Smooth muscle cell (in vitro differentiated cells): Measurements from ENCODE around the gene RNASE12. TPM values are rescaled to one million over a fixed set of nuclear protein-coding genes. Genes with fewer than 3 reads are reported as not detected.
"Not testable (repeated sequence)": the region's sequence is repeated elsewhere in the genome, so short reads cannot be mapped to it uniquely, and the experiment has no call there.

Experiments
- DNase-seq: peaks from one replicate; lab custom pipeline; 2025; ENCODE audit not compliant: unreplicated experiment; lab: John Stamatoyannopoulos, UW
- H2AFZ ChIP-seq: fragments of 200-600 bp; sonication (generic); 2 replicates; pipeline ENCODE4 v1.6.0; 2016; ENCODE audit warnings: antibody characterized with exemption, low read depth, mild to moderate bottlenecking
- H3F3A ChIP-seq: fragments of 200-600 bp; sonication (generic); 2 replicates; pipeline ENCODE4 v1.6.0; 2017; ENCODE audit warnings: antibody characterized with exemption, low read depth
- H3K27ac ChIP-seq: fragments of 200-600 bp; sonication (generic); 2 replicates; pipeline ENCODE4 v1.5.1; 2016; ENCODE audit warnings: low read depth, mild to moderate bottlenecking
- H3K27me3 ChIP-seq: fragments of 200-600 bp; sonication (generic); 2 replicates; pipeline ENCODE4 v1.6.1; 2016; ENCODE audit warnings: low read depth, mild to moderate bottlenecking
- H3K36me3 ChIP-seq: fragments of 200-600 bp; sonication (generic); 2 replicates; pipeline ENCODE4 v1.5.1; 2016; ENCODE audit warnings: low read depth
- H3K4me1 ChIP-seq: fragments of 200-600 bp; sonication (generic); 2 replicates; pipeline ENCODE4 v1.5.1; 2016; ENCODE audit warnings: low read depth
- H3K4me2 ChIP-seq: fragments of 200-600 bp; sonication (generic); 2 replicates; pipeline ENCODE4 v1.6.0; 2016; ENCODE audit warnings: mild to moderate bottlenecking
- H3K4me3 ChIP-seq: fragments of 200-600 bp; sonication (generic); 2 replicates; pipeline ENCODE4 v1.5.1; 2016; ENCODE audit warnings: mild to moderate bottlenecking
- H3K79me2 ChIP-seq: fragments of 200-600 bp; sonication (generic); 2 replicates; pipeline ENCODE4 v1.6.0; 2016; ENCODE audit warnings: low read depth, mild to moderate bottlenecking
- H3K9ac ChIP-seq: fragments of 200-600 bp; sonication (generic); 2 replicates; pipeline ENCODE4 v1.6.0; 2016; ENCODE audit warnings: low read depth
- H3K9me3 ChIP-seq: fragments of 200-600 bp; sonication (generic); replicated peaks from 2 replicates; pipeline ENCODE4 v1.5.1; 2016; ENCODE audit warnings: low read depth
- H4K20me1 ChIP-seq: fragments of 200-600 bp; sonication (generic); 2 replicates; pipeline ENCODE4 v1.6.0; 2016; ENCODE audit warnings: low read depth
- WGBS: methylation state at CpG from one replicate; pipeline ENCODE4 v1.1.7; 2016; ENCODE audit warnings: low lambda C conversion rate; 5-methylcytosine and 5-hydroxymethylcytosine counted together
- polyA plus RNA-seq: library from polyadenylated mRNA; unstranded; fragments of >200 nt; fragmentation: Nextera tagmentation; extraction: Ambion mirVana; gene quantifications from 2 replicates; pipeline ENCODE4 v1.2.1, GENCODE V29; 2016
- total RNA-seq: library from RNA; depleted of rRNA; stranded (reverse); fragments of >200 nt; gene quantifications from 2 replicates; pipeline ENCODE4 v1.2.3, GENCODE V29; 2014
- TF ChIP-seq, protein P1 (sequence below): fragments of 200-600 bp; sonication (generic); IDR thresholded peaks from 2 replicates; pipeline ENCODE4 v1.5.1; 2017; ENCODE audit warnings: borderline replicate concordance, mild to moderate bottlenecking, antibody characterized with exemption; ENCODE audit not compliant: insufficient read depth, poor library complexity, severe bottlenecking

The RNASE12 gene
- total and polyA plus RNA-seq, 2 experiments from 2014 or later = not detected

GRCh38 chr14:20578784-20579502, 12.2 kb downstream of the RNASE12 start:
- TF ChIP-seq, protein P1, sequence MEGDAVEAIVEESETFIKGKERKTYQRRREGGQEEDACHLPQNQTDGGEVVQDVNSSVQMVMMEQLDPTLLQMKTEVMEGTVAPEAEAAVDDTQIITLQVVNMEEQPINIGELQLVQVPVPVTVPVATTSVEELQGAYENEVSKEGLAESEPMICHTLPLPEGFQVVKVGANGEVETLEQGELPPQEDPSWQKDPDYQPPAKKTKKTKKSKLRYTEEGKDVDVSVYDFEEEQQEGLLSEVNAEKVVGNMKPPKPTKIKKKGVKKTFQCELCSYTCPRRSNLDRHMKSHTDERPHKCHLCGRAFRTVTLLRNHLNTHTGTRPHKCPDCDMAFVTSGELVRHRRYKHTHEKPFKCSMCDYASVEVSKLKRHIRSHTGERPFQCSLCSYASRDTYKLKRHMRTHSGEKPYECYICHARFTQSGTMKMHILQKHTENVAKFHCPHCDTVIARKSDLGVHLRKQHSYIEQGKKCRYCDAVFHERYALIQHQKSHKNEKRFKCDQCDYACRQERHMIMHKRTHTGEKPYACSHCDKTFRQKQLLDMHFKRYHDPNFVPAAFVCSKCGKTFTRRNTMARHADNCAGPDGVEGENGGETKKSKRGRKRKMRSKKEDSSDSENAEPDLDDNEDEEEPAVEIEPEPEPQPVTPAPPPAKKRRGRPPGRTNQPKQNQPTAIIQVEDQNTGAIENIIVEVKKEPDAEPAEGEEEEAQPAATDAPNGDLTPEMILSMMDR = no peak
- no peak overlapping the region for H3K9ac ChIP-seq
- H3K27ac ChIP-seq = no peak overlapping the region
- DNase-seq = no peak
- no peak overlapping the region for H2AFZ ChIP-seq
- no peak overlapping the region for H3K4me2 ChIP-seq
- no peaks in the 10 kb centered on the region for H3K79me2 ChIP-seq
- WGBS = 85% methylated on average over 14 of the region's 14 CpGs
- peaks cover 13% of the 10 kb centered on the region for H3K4me1 ChIP-seq
- no peaks in the 10 kb centered on the region for H3K9me3 ChIP-seq
- H3K36me3 ChIP-seq = no peaks in the 10 kb centered on the region
- H3K4me3 ChIP-seq = no peak overlapping the region
- no peaks in the 10 kb centered on the region for H4K20me1 ChIP-seq
- H3K27me3 ChIP-seq = no peaks in the 10 kb centered on the region
- no peaks in the 10 kb centered on the region for H3F3A ChIP-seq

DNA sequence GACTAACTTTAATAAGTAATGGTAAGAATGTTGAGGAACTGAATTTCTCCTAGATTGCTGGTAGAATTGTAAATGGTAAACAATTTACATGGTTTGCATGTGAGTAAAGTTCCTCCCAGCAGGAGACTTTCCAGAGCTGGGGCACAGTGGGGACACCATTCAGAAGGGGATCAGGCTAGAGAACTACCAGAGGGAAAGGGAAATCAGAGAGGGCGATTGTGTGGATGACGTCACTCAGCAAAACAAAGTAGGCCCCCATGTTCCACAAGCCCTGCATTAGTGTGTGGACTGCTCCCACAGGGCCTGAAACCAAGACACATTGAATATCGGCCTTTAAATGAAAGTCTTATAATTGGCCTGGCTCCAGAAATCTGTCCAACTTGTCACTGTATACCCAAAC, 12.9 kb downstream of the RNASE12 start:
- Histone ChIP-seq H3K9me3 (no peaks in the 10 kb centered on the region), H3K27me3 (no peaks in the 10 kb centered on the region), H2AFZ (no peak overlapping the region), H3K27ac (no peak overlapping the region), H3K9ac (no peak overlapping the region), H3K4me2 (no peak overlapping the region), H3F3A (no peaks in the 10 kb centered on the region), H3K79me2 (no peaks in the 10 kb centered on the region), H4K20me1 (no peaks in the 10 kb centered on the region), H3K4me1 (peaks cover 13% of the 10 kb centered on the region), H3K36me3 (no peaks in the 10 kb centered on the region), H3K4me3 (no peak overlapping the region)
- DNase-seq = no peak
- TF ChIP-seq, protein P1 = no peak
- WGBS = 53% methylated on average over 3 of the region's 3 CpGs

DNA sequence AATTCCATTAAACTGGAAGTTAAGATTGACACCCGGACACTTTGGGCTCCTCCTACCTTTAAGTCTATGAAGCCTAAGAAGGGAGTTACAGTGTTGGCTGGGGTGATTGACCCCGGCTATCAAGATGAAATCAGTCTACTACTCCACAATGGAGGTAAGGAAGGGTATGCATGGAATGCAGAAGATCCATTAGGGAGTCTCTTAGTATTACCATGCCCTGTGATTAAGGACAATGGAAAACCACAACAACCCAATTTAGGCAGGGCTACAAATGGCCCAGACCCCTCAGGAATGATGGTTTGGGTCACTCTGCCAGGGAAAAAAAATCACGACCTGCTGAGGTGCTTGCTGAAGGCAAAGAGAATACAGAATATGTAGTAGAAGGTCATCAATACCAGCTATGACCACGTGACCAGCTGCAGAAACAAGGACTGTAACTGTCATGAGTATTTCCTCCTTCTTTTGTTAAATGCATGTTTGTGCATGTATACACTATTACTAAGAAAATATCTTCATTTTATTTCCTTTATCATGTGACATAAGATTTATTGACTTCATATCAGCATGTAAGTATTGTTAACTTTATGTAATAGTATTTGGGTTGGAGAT, 18.7 kb downstream of the RNASE12 start:
- H3K9ac ChIP-seq, H4K20me1 ChIP-seq, H3K4me2 ChIP-seq, H3K27me3 ChIP-seq, H3K9me3 ChIP-seq, DNase-seq, H3K79me2 ChIP-seq, H3K4me3 ChIP-seq, H3K27ac ChIP-seq, H3F3A ChIP-seq, H2AFZ ChIP-seq, H3K4me1 ChIP-seq, H3K36me3 ChIP-seq: not testable (repeated sequence)
- 42% methylated on average over 4 of the region's 4 CpGs for WGBS

- not testable (repeated sequence) for H2AFZ ChIP-seq, H3K9ac ChIP-seq, H3K27me3 ChIP-seq, H3K79me2 ChIP-seq, H3K36me3 ChIP-seq, H3K9me3 ChIP-seq, H3K27ac ChIP-seq, H3F3A ChIP-seq, DNase-seq, H3K4me1 ChIP-seq, H3K4me2 ChIP-seq, H3K4me3 ChIP-seq, H4K20me1 ChIP-seq
- 85% methylated on average over 1 of the region's 1 CpG for WGBS
Measured at GRCh38 chr14:20570720-20571119, 20.5 kb downstream of the RNASE12 start.

DNA sequence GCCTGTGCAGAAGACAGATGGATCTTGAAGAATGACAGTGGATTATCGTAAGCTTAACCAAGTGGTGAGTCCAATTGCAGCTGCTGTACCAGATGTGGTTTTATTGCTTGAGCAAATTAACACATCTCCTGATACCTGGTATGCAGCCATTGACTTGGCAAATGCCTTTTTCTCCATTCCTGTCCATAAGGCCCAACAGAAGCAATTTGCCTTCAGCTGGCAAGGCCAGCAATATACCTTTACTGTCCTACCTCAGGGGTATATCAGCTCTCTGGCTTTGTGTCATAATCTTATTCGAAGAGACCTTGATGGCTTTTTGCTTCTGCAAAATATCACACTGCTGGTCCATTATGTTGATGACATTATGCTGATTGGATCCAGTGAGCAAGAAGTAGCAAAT, 21.3 kb downstream of the RNASE12 start:
- H2AFZ ChIP-seq, H3K9me3 ChIP-seq, H3K4me3 ChIP-seq, H3K4me1 ChIP-seq, H3K27me3 ChIP-seq, H3K36me3 ChIP-seq, H3K79me2 ChIP-seq, H3K9ac ChIP-seq, H3K27ac ChIP-seq, H3F3A ChIP-seq, H4K20me1 ChIP-seq, H3K4me2 ChIP-seq, DNase-seq: not testable (repeated sequence)
- WGBS = 85% methylated on average over 2 of the region's 2 CpGs
